HG02884 (cell line): Measurements from ENCODE around the gene HERC6.
"Not testable (repeated sequence)": the region's sequence is repeated elsewhere in the genome, so short reads cannot be mapped to it uniquely, and the experiment has no call there.

Source experiments
- ATAC-seq: cut with Tn5 transposase; IDR thresholded peaks from one replicate; pipeline ENCODE4 v1.9.1; 2021; ENCODE audit warnings: mild to moderate bottlenecking, moderate library complexity; ENCODE audit not compliant: unreplicated experiment

The HERC6 gene

DNA sequence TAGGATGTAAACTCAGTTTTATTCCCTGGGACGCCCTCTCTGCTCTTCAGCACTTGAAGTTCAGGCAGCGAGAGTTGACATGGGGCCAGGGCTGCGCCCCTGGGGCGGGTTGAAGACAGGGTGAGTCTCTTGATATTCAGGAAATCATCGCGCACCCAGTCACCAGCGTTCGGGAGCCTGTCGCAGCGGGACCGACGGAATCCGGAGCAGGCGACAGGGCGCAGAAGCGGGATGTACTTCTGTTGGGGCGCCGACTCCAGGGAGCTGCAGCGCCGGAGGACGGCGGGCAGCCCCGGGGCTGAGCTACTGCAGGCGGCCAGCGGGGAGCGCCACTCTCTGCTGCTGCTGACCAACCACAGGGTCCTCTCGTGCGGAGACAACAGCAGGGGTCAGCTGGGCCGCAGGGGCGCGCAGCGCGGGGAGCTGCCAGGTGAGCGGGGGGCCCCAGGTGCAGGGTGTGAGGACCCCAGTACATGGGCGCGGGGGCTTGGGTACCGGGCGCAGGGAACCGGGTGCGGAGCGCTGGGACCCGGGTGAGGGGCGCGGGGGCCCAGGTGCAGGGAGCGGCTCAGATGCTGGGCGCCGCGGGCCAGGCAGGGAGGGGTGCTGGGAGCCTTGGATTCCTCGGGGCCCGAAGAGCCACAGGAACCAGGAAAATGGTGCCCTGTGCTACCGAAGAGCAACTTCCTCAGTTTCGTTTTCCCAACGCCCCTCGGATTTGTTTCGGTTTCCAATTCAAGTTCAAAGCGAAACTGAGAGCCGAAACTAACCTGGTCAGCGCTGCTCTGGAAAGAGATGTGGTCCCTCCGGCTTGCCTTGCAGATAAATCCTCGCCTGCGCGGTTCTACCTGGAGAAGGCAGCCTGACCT lies at the start of gene HERC6:
Gene HERC6 (plus strand): TSS at position 162 of the 869 bp plus-strand sequence. CDS start 70 bp downstream, at position 232.
- peak; percentile 72 for ATAC-seq

DNA sequence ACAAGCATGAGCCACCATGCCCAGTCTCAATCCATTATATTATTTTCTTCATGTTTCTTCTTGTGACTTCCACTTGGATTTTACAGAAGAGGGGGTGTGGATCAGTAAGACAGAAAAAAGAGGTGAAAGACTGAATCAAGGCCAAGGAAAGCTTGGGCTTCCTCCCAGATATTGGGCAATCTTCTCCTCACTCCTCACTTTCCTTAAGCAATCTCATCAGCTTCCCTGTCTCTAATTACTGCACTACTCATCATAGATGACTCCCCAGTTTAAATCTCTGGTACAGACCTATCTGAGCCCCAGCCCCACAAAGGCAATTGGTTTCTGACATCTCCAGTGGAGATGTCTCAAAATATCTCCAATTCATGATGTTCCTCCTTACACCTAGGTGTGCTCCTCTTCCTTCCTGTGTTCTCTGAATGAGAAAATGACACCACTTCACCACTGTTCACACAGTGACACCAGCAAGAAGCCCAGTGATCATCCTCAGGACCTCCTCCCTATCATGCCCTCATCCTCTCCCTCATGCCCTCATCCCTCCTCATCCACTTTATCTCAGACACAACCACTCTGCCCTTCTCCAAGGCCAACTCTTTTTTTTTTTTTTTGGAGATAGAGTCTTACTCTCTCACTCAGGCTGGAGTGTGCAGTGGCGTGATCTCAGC lies 44.8 kb upstream of the HERC6 start:
- ATAC-seq: no peak

DNA sequence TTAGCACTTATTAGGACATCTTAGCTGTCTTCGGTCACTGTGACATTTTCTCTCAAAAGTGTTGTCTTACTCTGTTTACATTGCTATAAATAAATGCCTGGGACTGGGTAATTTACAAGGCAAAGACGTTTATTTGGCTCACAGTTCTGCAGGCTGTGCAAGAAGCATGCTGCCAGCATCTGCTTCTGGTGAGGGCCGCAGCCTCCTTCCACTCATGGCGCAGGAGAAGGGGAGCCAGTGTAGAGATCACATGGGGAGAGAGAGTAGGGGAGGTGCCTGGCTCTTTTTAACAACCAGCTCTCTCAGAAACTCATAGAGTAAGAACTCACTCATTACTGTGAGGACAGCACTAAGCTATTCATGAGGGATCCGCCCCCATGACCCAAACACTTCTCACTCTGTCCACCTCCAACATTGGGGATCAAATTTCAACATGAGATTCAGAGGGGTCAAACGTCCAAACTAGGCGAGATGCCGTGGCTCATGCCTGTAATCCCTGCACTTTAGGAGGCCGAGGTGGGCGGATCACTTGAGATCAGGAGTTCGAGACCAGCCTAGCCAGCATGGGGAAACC lies 43.5 kb upstream of the HERC6 start:
- ATAC-seq: no peak

- no peak for ATAC-seq
These were observed 37.1 kb upstream of the HERC6 start for GRCh38 chr4:88341227-88342192.

GRCh38 chr4:88346902-88347301 lies 31.8 kb upstream of the HERC6 start:
- ATAC-seq: not testable (repeated sequence)

GRCh38 chr4:88348761-88349160 lies 29.9 kb upstream of the HERC6 start:
- ATAC-seq: not testable (repeated sequence)

DNA sequence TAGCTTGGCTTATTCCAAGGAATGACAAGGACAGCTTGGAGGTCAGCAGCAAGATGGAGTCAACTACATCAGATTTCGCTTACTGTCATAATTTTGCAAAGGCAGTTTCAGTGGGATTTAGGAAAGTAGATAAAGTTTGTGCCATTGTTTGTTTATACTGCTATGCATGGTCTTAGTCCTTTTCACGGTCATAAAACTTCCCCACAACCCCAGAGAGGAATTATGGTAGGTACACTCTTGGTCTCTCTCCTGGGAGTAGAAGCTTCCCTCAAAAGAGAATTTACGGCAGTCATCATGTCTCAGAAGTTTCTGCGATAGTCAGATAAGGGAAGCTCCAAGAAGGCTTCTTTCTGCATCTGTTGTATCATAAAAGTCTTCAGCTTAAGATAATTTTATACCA lies 27.9 kb upstream of the HERC6 start:
- ATAC-seq: no peak

DNA sequence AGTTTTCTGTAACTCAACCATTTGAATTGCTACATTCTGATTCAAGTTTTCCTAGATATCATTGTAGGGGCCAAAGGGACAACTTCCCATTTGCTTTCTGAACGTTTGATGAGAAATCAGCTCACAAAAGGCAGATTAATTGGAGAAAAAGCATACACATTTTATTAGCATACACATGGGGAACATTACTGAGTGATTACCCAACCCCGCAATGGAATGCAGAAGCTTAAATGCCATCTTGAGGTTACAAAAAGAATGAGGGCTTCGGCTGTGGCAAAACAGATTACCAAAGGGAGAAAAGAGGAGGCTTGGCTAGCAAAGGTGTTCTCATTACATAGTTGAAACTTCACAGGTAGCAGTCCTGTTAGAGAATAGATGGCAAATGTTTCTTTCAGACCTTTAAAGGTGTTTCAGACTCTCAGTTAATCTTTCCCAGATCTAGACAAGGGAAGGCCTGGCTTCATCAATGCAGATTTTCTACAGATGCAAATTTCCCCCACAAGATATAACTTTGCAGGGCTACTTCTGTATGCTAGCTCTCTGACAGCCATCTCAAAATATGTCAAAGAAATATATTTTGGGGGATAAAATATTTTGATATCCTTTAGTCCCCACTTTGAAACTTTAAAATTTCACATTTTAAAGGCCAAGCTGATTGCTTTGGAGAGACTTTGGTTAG lies 26.5 kb upstream of the HERC6 start:
- ATAC-seq: no peak

DNA sequence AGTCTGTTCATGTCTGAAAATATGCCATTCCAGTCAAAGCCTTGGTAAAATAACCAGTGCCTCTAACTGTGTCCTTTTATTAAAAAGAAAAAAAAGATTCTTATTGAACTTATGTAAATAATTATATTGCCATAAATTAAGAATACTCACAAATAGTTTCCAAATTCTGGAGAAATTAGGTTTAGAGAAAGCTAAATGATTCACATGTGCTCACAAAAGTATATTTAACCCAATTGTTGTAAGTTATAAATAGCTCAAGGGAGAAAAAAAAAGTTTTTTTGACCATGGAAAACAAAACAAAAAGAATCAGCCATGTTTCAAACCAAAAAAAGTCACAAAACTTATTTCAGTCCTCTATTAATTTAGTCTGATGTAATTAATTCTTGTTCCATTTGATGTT lies 25.3 kb upstream of the HERC6 start:
- no peak for ATAC-seq

- no peak for ATAC-seq
These were observed 21.9 kb upstream of the HERC6 start for GRCh38 chr4:88356771-88357170.

- no peak for ATAC-seq
These were observed 21.4 kb upstream of the HERC6 start for GRCh38 chr4:88357262-88357661.

DNA sequence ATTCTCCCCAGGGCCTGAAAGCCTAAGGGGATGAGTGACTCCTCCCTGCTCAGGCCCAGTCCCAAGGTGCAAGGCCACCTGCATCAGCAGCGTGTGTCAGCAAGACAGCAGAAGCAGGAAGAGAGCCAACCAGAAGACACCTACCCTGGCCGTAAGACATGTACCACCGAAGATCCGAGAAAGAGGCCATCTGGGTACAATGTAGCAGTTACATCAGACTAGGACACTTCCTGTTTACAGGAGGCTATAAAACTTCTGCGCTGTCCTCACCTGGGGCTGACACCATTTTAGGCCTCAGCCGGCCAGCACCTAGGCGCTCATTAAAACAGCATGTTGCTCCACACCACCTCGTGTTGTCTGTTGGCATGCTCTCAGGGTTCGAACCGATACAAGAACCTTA lies 19.1 kb upstream of the HERC6 start:
- no peak for ATAC-seq

- no peak for ATAC-seq
These were observed 18.4 kb upstream of the HERC6 start for GRCh38 chr4:88360256-88360655.

DNA sequence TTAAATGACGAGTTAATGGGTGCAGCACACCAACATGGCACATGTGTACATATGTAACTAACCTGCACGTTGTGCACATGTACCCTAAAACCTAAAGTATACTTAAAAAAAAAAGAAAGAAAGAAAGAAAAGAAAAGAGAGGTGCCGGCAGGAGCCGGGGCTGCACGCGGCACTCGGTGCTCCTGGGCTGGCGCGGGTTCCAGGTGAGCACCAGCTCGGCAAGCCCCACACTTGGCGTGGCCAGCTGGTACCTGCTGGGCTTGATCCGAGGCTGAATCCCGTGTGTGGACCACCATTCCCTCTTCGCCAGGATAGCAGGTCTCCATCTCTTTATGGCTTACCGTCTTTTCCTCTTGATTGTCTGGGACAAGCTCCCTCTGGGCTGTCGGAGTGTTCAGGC lies 17.9 kb upstream of the HERC6 start:
- ATAC-seq: no peak

DNA sequence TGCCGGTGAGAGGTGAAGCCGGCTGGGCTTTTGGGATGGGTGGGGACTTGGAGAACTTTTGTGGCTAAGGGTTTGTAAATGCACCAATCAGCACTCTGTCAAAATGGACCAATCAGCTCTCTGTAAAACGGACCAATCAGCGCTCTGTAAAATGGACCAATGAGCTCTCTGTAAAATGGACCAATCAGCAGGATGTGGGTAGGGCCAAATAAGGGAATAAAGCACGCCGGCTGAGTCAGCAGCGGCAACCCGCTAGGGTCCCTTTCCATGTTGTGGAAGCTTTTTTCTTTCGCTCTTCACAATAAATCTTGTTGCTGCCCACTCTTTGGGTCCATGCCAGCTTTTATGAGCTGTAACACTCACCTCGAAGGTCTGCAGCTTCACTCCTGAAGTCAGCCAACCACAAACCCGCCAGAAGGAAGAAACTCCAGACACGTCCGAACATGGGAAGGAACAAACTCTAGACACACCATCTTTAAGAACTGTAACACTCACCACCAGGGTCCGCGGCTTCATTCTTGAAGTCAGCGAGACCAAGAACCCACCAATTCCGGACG lies 17.4 kb upstream of the HERC6 start:
- ATAC-seq: not testable (repeated sequence)

GRCh38 chr4:88366460-88366859 lies 12.2 kb upstream of the HERC6 start:
- ATAC-seq: no peak

GRCh38 chr4:88367826-88368225 lies 10.8 kb upstream of the HERC6 start:
- ATAC-seq: no peak

- not testable (repeated sequence) for ATAC-seq
These were observed 9.4 kb upstream of the HERC6 start for GRCh38 chr4:88369180-88369812.

DNA sequence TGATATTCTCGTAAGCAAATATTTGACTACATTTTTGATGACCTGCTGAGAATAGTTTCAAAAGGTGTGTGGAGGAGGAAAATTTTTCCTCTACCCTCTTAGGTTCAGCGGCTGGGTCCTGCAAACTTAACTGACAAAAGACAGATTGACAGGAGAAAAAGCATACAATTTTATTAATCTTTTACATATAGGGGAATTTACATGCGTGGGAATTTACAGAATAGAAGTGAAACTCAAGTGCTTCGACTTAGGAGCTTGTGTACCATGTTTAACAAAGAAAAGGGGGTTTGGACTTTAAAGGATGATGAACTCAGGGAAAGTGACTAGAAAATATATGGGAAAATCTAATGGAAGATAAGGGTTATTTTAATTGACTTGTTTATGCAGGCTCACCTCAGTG lies 2.5 kb downstream of the HERC6 start:
- ATAC-seq: no peak
